NCI-H446 (cell line): ENCODE results near the gene NCOR1.
A peak's percentile ranks its signal among the peaks of the same experiment; 100 is the strongest.
"Not testable (repeated sequence)": the region's sequence is repeated elsewhere in the genome, so short reads cannot be mapped to it uniquely, and the experiment has no call there.

Experiments used
- DNase-seq, 2 experiments: peaks; one replicate each; lab custom pipeline; 2025; lab: John Stamatoyannopoulos, UW

NCOR1 gene

DNA sequence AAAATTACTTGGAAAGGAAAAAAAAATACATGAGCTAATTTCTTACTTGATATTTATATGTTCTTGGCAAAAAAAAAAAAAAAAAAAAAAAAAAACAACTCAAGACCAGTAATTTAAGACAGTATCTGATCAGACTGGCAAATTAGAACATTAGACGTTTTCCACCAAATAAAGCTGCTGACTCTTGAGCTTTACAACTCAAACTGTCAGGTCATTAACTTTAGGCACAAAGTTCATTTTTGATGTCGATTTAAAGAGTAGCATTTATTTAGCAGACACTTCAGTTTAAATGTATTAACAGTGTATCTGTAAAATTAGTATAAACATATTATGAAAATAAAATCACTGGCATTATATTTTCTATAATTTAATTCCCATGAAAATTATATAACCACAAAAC lies 66.7 kb downstream of the NCOR1 start:
- DNase-seq: no peak

DNA sequence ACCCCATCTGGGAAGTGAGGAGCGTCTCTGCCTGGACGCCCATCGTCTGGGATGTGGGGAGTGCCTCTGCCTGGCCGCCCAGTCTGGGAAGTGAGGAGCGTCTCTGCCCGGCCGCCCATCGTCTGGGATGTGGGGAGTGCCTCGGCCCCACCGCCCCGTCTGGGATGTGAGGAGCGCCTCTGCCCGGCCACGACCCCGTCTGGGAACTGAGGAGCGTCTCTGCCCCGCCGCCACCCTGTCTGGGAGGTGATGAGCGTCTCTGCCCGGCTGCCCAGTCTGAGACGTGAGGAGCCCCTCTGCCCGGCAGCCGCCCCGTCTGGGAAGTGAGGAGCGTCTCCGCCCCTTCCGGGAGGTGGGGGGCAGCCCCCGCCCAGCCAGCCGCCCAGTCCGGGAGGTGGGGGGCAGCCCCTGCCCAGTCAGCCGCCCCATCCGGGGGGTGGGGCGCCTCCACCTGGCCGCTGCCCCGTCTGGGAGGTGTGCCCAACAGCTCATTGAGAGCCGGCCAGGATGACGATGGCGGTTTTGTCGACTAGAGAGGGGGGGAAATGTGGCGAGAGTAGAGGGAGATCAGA lies 69.9 kb downstream of the NCOR1 start:
- not testable (repeated sequence) for DNase-seq

DNA sequence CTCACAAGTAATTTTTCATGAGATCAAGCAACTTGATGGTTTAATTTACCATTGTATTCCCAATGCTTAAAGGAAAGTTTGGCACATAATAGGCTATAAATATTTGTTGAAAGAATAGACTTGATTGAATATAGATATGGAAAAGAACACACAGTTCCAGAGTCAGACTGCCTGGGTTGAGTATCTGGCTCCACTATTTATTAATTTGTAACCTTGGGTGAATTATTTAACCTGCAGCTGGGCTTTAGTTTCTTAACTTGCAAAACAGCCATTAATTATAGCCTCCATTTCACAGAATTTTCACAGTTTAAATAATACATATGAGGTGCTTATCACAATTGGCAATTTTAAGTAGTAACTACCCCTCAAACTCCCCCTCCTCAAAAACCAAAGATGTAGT lies 73.6 kb downstream of the NCOR1 start:
- no peak for DNase-seq

DNA sequence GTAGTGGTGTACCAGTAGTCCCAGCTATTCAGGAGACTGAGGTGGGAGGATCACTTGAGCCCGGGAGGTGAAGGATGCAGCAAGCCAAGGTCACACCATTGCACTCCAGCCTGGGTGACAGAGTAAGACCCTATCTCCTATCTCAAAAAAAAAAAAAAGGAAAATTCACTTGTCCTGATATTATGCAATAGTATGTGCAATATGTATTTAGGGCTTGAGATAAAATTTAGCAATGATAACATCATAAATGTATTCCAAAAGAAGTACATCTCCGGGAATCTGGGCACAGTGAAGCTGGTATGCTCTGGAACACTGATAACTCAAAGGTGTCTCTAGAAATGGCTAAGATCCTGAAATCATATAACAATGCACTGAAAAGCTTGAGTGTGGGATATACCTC lies 74.5 kb downstream of the NCOR1 start:
- no peak for DNase-seq

DNA sequence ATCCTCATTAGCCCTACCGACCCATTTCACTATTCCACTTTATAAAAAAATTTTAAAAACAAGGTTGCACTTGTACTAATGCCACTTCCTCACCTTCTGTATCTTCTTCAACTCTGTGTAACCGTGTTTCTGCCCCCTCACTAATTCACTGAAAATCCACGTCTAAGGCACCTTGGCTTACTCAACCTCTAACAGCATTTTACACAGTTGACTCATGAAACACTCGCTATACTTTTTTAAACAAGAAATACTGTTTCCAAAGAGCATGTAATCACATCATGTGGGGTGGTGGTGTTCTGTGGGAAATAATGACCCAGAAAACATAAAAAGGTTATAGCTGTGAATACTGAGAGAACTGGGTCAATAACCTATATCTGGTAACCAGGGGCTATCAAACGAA lies 79.9 kb downstream of the NCOR1 start:
- DNase-seq: no peak

DNA sequence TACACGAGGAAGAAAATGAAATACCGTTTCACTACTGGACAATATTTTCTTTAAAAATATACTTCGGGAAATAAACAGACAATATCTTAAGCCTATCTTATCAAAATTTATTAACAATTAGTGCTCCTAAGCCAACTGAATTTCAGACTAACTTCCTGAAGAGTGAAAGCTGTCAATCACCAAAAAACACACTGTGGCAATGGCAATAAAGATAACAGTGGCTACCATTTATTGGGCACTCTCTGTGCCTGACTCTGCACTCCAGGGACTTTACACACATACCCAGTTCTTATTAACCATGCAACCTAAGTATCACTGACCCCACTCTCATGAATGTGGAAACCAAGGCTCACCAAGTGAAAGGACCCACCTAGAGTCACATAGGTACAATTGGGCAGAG lies 83.7 kb downstream of the NCOR1 start:
- DNase-seq: no peak

DNA sequence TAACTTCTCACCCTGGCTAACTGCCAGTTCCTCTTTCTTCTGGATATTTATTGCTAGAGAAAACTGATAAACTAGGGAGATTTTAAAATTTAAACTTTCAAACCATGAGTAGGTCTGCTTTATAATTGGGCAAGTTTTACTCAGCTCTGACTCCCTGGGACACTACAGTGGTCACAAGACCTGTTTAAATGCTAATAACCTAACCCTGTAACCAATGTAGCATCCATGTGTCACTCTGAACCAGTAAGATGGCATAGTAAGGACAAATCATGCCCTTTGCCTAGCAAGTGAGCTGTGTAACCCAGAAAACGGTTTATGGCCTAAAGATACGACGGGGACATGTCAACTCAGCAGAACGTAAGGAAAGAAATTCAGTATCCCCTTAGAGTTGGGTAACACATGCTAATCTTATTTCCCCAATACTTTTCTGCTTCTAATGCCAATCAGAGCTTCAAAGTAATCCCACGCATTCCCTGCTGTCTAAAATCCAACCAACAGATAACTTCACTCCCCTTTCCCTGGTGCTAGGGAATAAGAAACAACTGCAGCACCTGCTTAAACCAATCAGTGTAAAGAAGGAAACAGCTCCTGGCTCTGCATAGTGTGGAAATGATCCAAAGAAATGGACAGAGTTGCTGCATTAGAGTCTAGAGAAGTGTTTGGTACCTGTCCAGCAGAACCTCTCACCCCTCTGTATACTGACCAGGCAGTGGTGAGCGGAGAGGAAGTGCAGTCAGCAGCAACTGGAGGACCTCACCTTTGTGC lies 85.7 kb downstream of the NCOR1 start:
- no peak for DNase-seq

DNA sequence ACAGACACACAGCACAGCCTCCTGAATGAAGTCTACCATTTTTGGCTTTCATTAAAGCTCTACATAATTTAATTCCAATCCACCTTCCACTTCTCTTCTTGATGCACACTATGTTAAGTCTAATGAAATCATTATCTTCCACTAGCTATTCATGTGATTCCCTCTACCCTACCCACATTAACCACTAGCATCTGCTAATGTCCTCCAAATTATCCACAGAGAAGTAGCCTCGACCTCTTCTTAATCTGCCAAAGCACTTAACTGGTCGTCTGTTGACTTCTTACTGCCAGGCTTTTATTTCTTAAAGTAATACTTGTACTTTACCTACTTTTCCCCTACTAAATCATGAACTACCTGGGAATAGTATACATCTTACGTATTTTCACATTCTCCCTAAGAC lies 91.8 kb downstream of the NCOR1 start:
- DNase-seq: no peak

DNA sequence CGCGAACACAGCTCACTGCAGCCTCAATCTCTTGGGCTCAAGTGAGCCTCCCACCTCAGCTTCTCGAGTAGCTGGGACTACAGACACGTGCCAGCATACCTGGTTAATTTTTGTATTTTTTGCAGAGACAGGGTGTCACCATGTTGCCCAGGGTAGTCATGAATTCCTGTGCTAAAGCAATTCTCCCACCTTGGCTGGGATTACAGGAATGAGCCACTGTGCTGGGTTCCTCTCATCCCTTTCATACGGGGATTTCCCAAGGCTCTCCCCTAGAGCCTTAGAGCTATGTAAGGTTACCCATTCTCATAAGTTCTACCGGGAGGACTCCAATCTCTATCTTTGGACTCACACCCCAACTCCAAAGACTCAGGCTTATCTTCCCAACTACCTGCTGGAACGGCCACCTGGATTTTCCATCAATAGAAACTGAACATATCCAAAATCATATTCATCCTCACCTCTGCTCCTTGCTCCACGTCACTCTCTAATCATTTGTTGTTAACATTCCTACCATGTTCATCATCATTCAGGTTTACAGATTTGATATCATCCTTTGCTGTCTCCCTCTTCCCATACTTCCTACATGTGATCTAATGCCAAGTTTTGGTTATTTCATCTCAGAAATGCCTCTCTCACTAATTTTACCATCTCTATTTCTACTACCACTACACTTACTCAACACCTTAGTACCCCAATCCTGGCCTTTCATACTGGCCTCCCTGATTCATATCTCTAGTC lies 92.5 kb downstream of the NCOR1 start:
- DNase-seq: no peak

DNA sequence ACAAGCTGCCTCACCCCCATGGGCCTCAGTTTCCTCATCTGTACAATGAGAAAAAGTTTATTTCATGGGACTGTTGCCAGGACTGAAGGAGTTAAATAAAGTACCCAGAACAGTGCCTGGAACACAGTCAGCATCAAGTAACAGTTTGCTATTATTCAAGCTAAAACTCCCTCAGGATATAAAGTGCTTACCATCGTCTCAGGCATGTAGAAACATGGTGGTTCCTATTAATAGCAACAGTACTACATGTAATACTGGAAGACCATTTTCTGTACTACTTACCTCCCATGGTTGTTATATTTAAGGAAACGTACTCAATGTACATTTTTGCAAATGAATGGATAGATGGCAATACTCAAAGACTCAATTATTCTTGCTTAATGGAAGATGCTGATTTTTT lies 93.4 kb downstream of the NCOR1 start:
- DNase-seq: no peak

DNA sequence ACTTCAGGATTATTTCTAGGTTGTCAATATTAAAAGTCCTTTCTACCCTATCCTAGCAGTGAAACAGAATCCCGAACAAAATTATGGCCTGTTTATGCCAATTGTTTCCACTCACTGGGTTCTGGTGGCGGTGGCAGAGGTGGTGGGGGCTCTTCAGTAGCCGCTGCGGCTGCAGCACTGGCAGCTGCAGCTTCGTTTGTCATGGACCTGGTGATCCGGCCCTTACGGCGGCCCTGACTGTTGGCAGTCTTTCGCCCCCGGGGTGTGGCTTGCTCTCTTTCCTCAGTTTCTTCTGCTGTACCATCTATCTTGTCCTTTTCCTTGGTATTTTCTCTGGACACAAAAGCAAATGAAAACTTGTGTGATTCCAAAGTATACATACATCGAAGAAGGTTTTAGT lies 94.4 kb downstream of the NCOR1 start:
- no peak for DNase-seq

DNA sequence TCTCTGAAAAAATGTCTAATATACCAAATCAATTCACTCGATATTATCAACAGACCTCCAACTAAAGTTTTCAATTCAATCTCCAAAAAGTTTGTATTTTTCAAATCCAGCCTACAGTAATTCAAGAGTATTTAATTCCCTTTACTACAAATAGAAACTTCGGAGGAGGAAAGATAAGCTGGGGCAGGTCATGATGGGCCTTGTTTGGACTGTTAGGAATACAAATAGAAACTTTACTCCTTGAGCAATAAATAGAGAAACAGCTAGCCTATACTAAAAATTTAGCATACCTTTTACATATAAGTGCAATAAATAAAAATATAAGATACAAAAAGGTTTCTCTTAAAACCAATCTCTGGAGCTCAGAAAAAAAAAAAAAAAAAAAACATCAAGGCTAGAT lies 98.2 kb downstream of the NCOR1 start:
- no peak for DNase-seq

DNA sequence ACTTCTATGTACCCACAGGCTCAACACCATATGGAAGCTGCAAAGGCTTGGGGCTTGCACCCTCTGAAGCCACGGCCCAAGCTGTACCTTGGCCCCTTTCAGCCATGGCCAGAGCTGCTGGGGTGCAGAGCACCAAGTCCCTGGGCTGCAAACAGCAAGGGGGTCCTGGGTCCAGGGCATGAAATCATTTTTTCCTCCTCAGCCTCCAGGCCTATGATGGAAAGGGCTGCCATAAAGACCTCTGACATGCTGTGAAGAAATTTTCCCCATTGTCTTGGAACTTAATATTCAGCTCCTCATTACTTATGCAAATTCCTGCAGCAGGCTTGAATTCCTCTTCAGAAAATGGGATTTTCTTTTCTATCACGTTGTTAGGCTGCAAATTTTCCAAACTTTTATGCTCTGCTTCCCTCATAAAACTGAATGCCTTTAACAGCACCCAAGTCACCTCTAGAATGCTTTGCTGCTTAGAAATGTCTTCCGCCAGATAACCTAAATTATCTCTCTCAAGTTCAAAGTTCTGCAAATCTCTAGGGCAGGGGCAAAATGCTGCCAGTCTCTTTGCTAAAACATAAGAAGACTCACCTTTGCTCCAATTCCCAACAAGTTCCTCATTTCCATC lies 100.1 kb downstream of the NCOR1 start:
- DNase-seq: not testable (repeated sequence)

DNA sequence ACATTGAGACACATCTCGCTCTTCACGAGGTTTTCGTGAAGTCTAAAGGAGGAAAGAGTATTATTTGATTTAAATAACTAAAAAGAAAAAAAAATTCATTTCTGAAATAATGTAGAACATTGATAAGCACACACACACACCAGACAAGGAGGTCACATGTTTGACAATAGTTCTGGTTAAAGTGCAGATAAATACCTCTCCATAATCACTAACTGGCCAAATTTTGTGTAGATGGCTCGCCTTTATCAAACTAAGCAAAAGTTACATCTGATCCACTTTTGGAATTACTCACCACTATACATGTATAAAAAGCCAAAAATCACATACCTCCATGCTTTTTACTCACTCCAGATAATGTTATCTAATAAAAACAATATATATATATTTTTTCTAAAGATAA lies 106.5 kb downstream of the NCOR1 start:
- no peak for DNase-seq

DNA sequence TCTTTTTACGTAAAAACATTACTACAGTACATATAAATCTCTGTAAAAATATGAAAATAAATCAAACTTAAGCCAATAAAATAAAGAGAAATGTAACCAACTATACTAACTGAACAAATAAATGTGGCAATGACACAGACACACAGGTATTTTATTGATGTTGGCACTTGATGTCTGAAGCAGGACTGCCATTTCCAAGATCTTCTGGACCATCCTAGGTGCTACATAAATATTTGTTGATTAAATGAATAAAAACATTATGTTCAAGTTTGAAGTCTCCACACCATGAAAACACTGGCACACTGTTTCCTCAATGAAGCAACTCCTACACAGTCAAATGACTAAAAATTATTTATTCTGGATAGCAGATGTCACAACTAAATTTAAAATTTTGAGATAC lies 106.9 kb downstream of the NCOR1 start:
- no peak for DNase-seq

DNA sequence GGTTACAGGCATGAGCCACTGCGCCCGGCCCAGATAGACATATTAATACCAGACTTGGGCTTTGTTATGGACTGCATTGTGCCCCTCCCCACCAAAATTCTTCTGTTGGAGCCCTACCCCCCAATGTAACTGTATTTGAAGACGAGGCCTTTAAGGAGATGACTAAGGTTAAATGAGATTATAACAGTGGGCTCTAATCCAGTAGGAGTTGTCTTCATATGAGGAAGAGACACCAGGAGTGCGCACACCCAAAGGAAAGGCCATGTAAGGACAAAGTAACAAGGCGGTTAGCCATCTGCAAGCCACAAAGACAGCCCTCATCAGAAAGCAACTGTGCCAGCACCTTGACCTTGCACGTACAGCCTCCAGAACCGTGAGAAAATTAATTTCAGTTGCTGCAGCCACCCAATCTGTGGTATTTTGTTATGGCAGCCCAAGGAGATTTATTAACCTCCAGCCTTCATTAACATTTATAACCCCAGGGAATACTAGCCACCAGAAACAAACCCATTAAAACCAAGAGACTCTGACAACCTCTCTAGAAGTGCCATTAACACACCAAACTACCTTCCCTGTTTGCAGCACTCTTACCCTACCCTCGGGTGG lies 108.1 kb downstream of the NCOR1 start:
- DNase-seq: no peak

DNA sequence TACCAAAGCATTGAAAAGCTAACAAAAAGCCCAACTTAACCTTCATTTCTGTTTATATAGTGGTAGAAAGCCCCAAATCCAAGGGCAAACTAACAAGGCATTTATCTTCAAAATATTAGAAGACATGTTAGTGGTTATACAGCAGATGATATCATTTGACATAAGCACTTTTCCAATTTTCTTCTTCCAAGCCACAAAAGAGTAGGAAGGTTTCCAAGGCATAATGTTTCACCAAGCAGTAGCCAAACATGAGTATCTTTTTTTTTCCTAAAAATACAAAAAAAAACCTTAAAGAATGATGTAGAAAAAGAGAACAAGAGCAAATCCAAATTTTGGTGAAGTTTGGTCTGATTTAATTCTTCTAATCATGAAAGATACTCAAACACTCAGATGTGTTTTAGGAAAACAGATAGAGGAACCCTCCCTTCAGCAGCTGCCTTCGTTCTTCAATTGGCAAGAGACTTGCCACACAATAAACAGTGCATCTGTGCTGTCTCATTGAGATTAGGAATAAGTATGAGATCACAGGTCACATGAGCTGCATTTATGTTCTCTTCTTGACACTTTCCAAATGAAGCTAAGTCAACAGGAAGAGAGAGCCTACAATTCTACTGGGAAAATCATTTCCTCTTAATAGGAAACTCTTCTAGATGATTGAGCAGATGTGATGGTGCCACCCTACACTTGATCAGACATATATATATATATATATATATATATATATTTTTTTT lies 109.0 kb downstream of the NCOR1 start:
- DNase-seq: peak in 1 of 2 experiments; percentile 33

DNA sequence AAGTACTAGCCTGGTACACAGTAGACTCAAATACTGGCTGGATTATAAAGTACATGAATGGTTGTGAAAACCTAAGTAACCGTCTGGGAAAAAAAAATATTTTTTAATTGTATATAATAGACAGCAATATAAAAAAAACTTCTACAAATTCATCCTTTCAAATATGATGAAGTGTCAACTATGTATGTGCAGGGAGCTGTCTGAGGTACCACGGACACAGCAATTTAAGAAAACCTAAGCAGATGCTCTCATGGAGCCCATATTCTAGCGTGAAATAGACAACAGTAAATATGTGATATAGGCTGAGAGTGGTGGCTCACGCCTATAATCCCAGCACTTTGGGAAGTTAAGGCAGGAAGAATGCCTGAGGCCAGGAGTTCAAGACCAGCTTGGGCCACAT lies 111.1 kb downstream of the NCOR1 start:
- DNase-seq: no peak

DNA sequence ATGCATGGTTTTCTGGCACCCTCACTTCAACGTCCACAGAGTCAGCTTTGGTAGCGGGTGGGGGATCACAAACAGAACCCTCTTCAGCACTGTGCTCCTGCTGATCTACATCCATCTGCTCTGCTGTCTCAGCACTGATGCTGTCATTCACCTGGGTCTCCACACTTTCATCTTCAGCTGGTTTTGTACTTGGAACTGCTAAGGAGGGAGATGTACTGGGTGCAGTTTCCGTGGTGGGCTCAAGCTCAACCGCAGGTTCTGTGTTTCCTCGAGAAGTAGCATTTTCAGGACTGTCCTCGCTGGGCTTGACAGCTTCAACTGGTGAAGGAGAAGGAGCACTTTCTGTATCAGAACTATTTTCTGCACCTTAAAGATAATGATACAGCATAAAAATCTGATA lies 113.9 kb downstream of the NCOR1 start:
- DNase-seq: no peak

DNA sequence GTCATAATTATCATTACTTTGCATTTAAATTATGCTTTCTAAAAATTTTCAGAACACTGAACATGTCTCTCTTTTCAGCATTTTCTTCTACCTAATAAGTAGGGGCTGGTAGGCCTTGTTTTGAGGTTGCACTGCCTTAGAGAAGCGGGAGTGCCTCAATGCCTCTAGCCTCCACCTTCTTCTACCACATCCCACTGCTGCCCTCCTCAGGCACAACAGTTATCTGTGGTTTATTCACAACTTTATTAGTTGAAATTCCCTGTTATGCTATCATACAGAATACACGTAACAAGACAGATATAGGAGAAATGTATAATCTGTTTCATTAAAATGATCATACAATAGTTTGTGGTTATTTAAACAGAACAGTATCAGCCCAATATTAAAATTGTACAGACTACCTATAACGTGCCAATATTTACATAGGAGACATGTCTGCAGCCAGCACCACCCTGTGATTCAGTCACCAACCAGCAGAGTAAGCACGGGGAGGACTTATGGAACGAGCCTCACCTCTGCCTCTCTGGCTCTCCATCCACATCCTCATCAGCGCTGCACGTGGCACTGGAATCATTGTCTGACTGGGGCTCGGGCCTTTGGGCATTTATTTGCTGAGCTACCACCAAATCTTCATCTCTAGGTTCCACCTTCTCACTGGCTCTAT lies 114.5 kb downstream of the NCOR1 start:
- no peak for DNase-seq

DNA sequence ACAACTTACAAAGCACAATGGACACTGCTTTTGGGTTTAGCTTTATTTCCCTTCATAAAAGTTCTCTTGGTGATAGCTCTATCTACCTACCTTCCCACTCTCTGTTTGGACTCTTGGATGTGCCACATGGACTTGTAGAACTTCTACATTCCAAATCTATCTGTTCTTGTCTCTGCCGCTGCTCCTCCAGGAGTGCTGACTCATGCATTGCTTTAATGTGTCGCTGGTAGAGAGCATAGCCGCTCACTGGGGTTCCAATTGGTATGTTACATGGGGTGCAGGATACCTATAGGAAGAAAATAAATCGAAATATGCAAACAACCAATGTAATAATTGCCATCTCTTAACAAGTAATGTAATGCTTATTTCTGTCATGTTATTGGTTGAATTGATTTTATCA lies 123.6 kb downstream of the NCOR1 start:
- no peak for DNase-seq
